ENCODE results near the gene ATF6B. TPM values are rescaled to one million over a fixed set of nuclear protein-coding genes. Genes with fewer than 3 reads are reported as not detected.

ATF6B gene
- total RNA-seq, 1 donor, result 27.5 TPM

DNA sequence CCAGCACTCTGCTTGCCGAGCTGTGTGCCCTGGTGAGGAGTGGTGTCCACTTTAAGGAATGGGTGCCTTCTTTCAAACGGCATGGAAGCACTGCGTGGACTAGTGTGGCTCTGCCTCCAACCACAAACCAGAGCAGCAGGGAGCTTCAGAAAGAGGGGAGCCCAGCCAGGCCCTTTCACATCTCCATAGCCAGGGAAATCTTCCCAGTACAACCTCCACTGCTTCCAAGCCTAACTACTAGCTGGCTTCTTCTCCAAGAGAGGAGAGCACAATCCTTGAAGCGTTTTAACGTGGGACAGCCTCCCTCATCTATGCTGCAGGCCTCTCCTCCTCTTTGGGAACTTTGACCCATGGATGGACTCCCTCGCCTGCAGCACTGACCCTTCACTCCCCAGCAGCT, 45.6 kb downstream of the ATF6B start:
- no peak overlapping the region for H2AFZ ChIP-seq (ENCODE audit: low read length)
- H3K36me3 ChIP-seq (ENCODE audit: insufficient read depth, low read length), result no peaks in the 10 kb centered on the region
- peaks cover 46% of the 10 kb centered on the region for H3K4me1 ChIP-seq (ENCODE audit: insufficient read depth, low read length)
- H3K27me3 ChIP-seq (ENCODE audit: insufficient read depth, low read length), result peaks cover 23% of the 10 kb centered on the region
- peak overlapping the region; percentile 33 for H3K4me2 ChIP-seq (ENCODE audit: insufficient read depth, low read length)
- H3K4me3 ChIP-seq (ENCODE audit: insufficient read depth, low read length), result no peak overlapping the region
- no peaks in the 10 kb centered on the region for H3K79me2 ChIP-seq (ENCODE audit: insufficient read depth, low read length)
- no peaks in the 10 kb centered on the region for H3K9me3 ChIP-seq (ENCODE audit: low read depth, low read length)
- TF ChIP-seq CTCF (IDR thresholded peaks at IDR 0.05; ENCODE audit: extremely low read depth, low read depth, low read length), result no peak
- DNase-seq (ENCODE audit: insufficient read length, low spot score, missing footprints), result no peak
- H4K20me1 ChIP-seq (ENCODE audit: insufficient read depth, low read length), result peaks cover 16% of the 10 kb centered on the region
- no peak overlapping the region for H3K27ac ChIP-seq (ENCODE audit: low read depth, low read length)

DNA sequence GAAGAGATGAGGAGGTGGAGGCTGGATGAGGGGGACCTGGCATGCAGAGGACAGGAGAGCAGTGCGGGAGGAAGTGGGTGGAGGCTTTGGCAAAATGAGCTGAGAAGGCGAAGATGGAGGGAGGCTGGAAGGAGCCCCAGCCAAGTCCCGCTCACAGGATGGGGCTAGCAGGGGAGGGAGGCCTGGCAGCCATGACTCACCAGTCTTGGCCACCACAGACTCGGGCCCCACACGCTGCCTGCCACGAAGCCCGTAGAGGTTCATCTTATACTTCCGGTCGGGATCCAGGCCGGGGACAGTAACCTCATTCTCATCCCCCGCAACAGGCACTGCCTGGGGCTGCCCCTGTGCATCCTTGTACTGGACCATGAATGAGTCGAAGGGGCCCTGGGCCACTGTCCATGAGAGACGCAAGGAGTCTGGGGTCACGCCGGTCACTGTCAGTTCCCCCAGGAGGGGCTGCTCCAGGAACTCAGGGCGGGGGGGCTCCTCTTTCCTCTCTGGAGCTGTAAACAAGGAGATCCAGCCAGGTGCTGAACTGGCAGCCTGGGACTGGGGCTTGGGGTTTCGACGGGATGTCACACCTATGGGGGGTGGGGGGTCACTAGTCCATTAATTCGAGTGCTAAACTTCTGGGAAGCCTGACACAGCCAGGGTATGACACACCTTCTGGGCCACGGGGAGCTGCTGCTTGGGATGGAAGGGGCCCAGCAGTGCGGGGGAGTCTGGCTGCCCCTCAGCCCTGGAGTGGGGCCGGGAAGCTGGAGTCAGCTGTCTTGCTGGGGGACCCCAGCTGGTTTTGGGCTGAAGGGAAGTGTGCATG, 46.7 kb downstream of the ATF6B start:
- H2AFZ ChIP-seq (ENCODE audit: low read length), result no peak overlapping the region

DNA sequence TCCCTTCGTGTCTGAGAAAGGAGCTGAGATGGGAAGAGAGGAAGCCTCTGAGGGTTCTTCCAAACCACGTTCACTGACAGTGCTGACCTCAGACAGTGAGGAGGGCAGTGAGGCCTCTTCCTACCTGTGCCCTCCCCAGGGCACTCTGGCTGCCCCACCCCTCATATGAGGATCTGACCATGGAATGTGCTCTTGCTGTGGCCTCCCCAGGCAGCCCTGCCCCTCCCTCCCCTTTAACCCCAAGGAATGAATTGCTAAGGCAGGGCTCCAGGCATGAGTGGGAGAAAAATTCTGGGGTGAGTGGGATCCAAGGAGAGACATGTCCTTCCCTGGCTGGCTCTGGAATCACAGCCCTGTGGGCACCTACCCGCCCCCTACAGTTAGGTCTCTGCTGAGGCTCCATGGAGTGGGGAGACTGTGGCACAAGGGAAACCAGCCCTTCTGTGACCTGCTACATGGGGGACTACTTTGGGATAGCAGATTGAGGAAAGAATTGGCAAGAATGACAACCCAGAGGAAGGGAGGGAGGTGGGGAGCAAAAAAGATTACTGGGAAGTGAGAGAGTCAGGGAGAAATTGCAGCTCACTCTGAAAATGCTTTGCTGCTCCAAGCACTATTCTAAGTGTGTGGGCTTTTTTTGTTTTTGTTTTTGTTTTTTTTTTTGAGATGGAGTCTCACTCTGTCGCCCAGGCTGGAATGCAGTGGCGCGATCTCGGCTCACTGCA, 48.3 kb downstream of the ATF6B start:
- no peaks in the 10 kb centered on the region for H3K36me3 ChIP-seq (ENCODE audit: insufficient read depth, low read length)
- no peaks in the 10 kb centered on the region for H3K79me2 ChIP-seq (ENCODE audit: insufficient read depth, low read length)
- H4K20me1 ChIP-seq (ENCODE audit: insufficient read depth, low read length), result peaks cover 6% of the 10 kb centered on the region
- no peak for TF ChIP-seq CTCF (IDR thresholded peaks at IDR 0.05; ENCODE audit: extremely low read depth, low read depth, low read length)
- no peak overlapping the region for H3K4me3 ChIP-seq (ENCODE audit: insufficient read depth, low read length)
- peak; percentile 67 for DNase-seq (ENCODE audit: insufficient read length, low spot score, missing footprints)
- no peak overlapping the region for H2AFZ ChIP-seq (ENCODE audit: low read length)
- peaks cover 50% of the 10 kb centered on the region for H3K4me1 ChIP-seq (ENCODE audit: insufficient read depth, low read length)
- H3K27ac ChIP-seq (ENCODE audit: low read depth, low read length), result no peak overlapping the region
- no peaks in the 10 kb centered on the region for H3K9me3 ChIP-seq (ENCODE audit: low read depth, low read length)
- peaks cover 9% of the 10 kb centered on the region for H3K27me3 ChIP-seq (ENCODE audit: insufficient read depth, low read length)
- no peak overlapping the region for H3K4me2 ChIP-seq (ENCODE audit: insufficient read depth, low read length)

More for the DNA sequence above, 46.7 kb downstream of the ATF6B start:
- Histone ChIP-seq H3K4me3 (ENCODE audit: insufficient read depth, low read length) (no peak overlapping the region), H3K27ac (ENCODE audit: low read depth, low read length) (peak overlapping the region; percentile 36), H3K79me2 (ENCODE audit: insufficient read depth, low read length) (no peaks in the 10 kb centered on the region), H3K9me3 (ENCODE audit: low read depth, low read length) (no peaks in the 10 kb centered on the region), H3K4me2 (ENCODE audit: insufficient read depth, low read length) (peak overlapping the region; percentile 51), H3K27me3 (ENCODE audit: insufficient read depth, low read length) (peaks cover 23% of the 10 kb centered on the region), H3K4me1 (ENCODE audit: insufficient read depth, low read length) (peaks cover 44% of the 10 kb centered on the region), H4K20me1 (ENCODE audit: insufficient read depth, low read length) (peaks cover 10% of the 10 kb centered on the region), H3K36me3 (ENCODE audit: insufficient read depth, low read length) (no peaks in the 10 kb centered on the region)
- peak; percentile 99 for DNase-seq (ENCODE audit: insufficient read length, low spot score, missing footprints)
- TF ChIP-seq CTCF (IDR thresholded peaks at IDR 0.05; ENCODE audit: extremely low read depth, low read depth, low read length), result no peak

DNA sequence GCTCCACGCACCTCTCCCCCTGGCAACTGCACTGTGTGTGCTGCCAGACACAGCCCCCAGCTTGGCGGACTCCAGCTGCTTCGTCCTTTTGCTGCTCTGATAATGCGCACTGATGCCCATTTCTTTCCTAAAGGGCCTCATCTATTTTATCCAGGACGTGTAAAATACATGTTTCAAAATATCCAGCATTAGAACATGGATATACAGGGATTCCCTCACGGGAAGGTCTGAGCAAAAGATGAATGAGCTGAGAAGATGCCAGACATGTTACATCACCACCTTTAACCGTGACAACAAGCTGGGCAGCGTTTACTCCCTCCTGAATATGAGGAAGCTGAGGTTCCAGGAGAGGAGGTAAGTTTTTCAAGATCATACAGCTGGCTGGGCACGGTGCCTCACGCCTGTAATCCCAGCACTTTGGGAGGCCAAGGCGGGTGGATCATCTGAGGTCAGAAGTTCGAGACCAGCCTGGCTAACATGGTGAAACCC, 51.7 kb downstream of the ATF6B start:
- Histone ChIP-seq H3K27ac (ENCODE audit: low read depth, low read length) (no peak overlapping the region), H2AFZ (ENCODE audit: low read length) (no peak overlapping the region), H3K4me1 (ENCODE audit: insufficient read depth, low read length) (peaks cover 30% of the 10 kb centered on the region), H3K9me3 (ENCODE audit: low read depth, low read length) (no peaks in the 10 kb centered on the region), H3K79me2 (ENCODE audit: insufficient read depth, low read length) (no peaks in the 10 kb centered on the region), H3K27me3 (ENCODE audit: insufficient read depth, low read length) (peaks cover 9% of the 10 kb centered on the region), H3K36me3 (ENCODE audit: insufficient read depth, low read length) (no peaks in the 10 kb centered on the region), H3K4me2 (ENCODE audit: insufficient read depth, low read length) (no peak overlapping the region), H3K4me3 (ENCODE audit: insufficient read depth, low read length) (no peak overlapping the region), H4K20me1 (ENCODE audit: insufficient read depth, low read length) (no peaks in the 10 kb centered on the region)
- peak; percentile 89 for DNase-seq (ENCODE audit: insufficient read length, low spot score, missing footprints)
- no peak for TF ChIP-seq CTCF (IDR thresholded peaks at IDR 0.05; ENCODE audit: extremely low read depth, low read depth, low read length)
